Omental fat pad (tissue), 4 donors: ENCODE measurements around the gene CLDN9. TPM values are rescaled to one million over a fixed set of nuclear protein-coding genes. Genes with fewer than 3 reads are reported as not detected.
A peak's percentile ranks its signal among the peaks of the same experiment; 100 is the strongest.

Experiments used
- ATAC-seq: fragments of 150-250 bp; one replicate; pipeline ENCODE4 v1.9.1; 2016; ENCODE audit warnings: mild to moderate bottlenecking, moderate library complexity; ENCODE audit not compliant: low FRiP score
- DNase-seq: peaks from one replicate; pipeline ENCODE4 v3.0.0-alpha.2; 2019; ENCODE audit warnings: low spot score
- CTCF ChIP-seq, 3 donors: fragments of 450-650 bp; IDR thresholded peaks; one replicate each; pipeline ENCODE4 v1.5.1; 2016 to 2017; ENCODE audit warnings: antibody characterized with exemption in 3 of 3, mild to moderate bottlenecking in 3 of 3, moderate library complexity in 2 of 3
- total RNA-seq, 4 donors: library from RNA; depleted of rRNA; stranded (reverse); fragments of >200 nt; gene quantifications; one replicate each; pipeline ENCODE4 v1.1.0, GENCODE V29; 2016

Gene CLDN9
- total RNA-seq, 4 donors from 2014 or later, result 0.24 to 0.63 TPM; not detected in 2

GRCh38 chr16:2975161-2975795 lies 37.4 kb upstream of the CLDN9 start:
- DNase-seq, result no peak
- no peak for TF ChIP-seq CTCF (IDR thresholded peaks at IDR 0.05)
- no peak for ATAC-seq

- DNase-seq, result no peak
- ATAC-seq, result no peak
- TF ChIP-seq CTCF (IDR thresholded peaks at IDR 0.05), result no peak
Measured at GRCh38 chr16:2976201-2976600, 36.5 kb upstream of the CLDN9 start.

- no peak for TF ChIP-seq CTCF (IDR thresholded peaks at IDR 0.05)
- no peak for ATAC-seq
- DNase-seq, result no peak
Measured at GRCh38 chr16:2976673-2977072, 36.0 kb upstream of the CLDN9 start.

GRCh38 chr16:2977440-2977839 lies 35.3 kb upstream of the CLDN9 start:
- ATAC-seq, result no peak
- no peak for TF ChIP-seq CTCF (IDR thresholded peaks at IDR 0.05)
- no peak for DNase-seq

GRCh38 chr16:2979669-2980226 lies 33.0 kb upstream of the CLDN9 start:
- no peak for DNase-seq
- no peak for TF ChIP-seq CTCF (IDR thresholded peaks at IDR 0.05)
- ATAC-seq, result no peak

GRCh38 chr16:2980227-2981176 lies 32.2 kb upstream of the CLDN9 start, which contains the start of gene PKMYT1:
PKMYT1 (minus strand) TSS chr16:2980446; CDS start chr16:2979657, 789 bp downstream.
- no peak for TF ChIP-seq CTCF (IDR thresholded peaks at IDR 0.05)
- peak; percentile 72 for DNase-seq
- peak; percentile 95 for ATAC-seq
